WTC11 (cell line): Measurements from ENCODE around the gene COL4A2.

ENCODE experiments used
- CBFB ChIP-seq: sonication (generic); formaldehyde crosslinking; IDR thresholded peaks from 2 replicates; pipeline ENCODE4 v1.8.1; 2022; ENCODE audit warnings: mild to moderate bottlenecking, low read depth, missing genetic modification reagents
- ELF4 ChIP-seq: sonication (generic); formaldehyde crosslinking; IDR thresholded peaks from 2 replicates; pipeline ENCODE4 v1.8.1; 2022; ENCODE audit warnings: low read depth, mild to moderate bottlenecking, moderate library complexity, missing genetic modification reagents
- NR1H2 ChIP-seq: sonication (generic); formaldehyde crosslinking; IDR thresholded peaks from 2 replicates; pipeline ENCODE4 v1.9.0; 2021; ENCODE audit warnings: mild to moderate bottlenecking, moderate library complexity, missing genetic modification reagents
- ZNF263 ChIP-seq: sonication (generic); formaldehyde crosslinking; IDR thresholded peaks from 2 replicates; pipeline ENCODE4 v1.8.1; 2022; ENCODE audit warnings: low read depth, mild to moderate bottlenecking, moderate library complexity, missing genetic modification reagents
- TF ChIP-seq, protein P1 (sequence below): fragments of 200-600 bp; IDR thresholded peaks from 2 replicates; pipeline ENCODE4 v1.8.0; 2022; ENCODE audit warnings: antibody characterized with exemption
- TF ChIP-seq, protein P2 (sequence below): sonication (generic); formaldehyde crosslinking; IDR thresholded peaks from 2 replicates; pipeline ENCODE4 v1.8.0; 2023; ENCODE audit warnings: missing genetic modification reagents
- TF ChIP-seq, protein P3 (sequence below): fragments of 250-450 bp; sonication (Bioruptor Pico); IDR thresholded peaks from 2 replicates; pipeline ENCODE4 v1.9.0; 2021; ENCODE audit warnings: mild to moderate bottlenecking, borderline replicate concordance

DNA sequence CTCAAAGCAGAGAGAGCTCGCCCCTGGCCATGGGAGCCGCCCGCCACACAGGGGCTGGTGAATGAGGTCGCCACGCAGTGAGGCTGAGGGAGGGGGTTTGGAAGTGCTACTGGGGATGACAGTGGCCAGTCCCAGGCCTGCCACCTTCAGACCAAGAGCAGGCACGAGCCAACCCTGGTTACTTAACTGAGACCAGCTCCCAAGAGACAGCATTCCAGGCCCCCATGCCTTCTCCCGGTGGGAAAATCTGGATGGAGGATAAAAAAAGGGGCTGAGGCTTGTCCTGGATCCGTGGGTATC lies 211.1 kb downstream of the COL4A2 start:
- TF ChIP-seq, protein P1, sequence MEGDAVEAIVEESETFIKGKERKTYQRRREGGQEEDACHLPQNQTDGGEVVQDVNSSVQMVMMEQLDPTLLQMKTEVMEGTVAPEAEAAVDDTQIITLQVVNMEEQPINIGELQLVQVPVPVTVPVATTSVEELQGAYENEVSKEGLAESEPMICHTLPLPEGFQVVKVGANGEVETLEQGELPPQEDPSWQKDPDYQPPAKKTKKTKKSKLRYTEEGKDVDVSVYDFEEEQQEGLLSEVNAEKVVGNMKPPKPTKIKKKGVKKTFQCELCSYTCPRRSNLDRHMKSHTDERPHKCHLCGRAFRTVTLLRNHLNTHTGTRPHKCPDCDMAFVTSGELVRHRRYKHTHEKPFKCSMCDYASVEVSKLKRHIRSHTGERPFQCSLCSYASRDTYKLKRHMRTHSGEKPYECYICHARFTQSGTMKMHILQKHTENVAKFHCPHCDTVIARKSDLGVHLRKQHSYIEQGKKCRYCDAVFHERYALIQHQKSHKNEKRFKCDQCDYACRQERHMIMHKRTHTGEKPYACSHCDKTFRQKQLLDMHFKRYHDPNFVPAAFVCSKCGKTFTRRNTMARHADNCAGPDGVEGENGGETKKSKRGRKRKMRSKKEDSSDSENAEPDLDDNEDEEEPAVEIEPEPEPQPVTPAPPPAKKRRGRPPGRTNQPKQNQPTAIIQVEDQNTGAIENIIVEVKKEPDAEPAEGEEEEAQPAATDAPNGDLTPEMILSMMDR = no peak
- TF ChIP-seq, protein P2, sequence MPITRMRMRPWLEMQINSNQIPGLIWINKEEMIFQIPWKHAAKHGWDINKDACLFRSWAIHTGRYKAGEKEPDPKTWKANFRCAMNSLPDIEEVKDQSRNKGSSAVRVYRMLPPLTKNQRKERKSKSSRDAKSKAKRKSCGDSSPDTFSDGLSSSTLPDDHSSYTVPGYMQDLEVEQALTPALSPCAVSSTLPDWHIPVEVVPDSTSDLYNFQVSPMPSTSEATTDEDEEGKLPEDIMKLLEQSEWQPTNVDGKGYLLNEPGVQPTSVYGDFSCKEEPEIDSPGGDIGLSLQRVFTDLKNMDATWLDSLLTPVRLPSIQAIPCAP (CRISPR knock-in tag) = no peak
- TF ChIP-seq, protein P3, sequence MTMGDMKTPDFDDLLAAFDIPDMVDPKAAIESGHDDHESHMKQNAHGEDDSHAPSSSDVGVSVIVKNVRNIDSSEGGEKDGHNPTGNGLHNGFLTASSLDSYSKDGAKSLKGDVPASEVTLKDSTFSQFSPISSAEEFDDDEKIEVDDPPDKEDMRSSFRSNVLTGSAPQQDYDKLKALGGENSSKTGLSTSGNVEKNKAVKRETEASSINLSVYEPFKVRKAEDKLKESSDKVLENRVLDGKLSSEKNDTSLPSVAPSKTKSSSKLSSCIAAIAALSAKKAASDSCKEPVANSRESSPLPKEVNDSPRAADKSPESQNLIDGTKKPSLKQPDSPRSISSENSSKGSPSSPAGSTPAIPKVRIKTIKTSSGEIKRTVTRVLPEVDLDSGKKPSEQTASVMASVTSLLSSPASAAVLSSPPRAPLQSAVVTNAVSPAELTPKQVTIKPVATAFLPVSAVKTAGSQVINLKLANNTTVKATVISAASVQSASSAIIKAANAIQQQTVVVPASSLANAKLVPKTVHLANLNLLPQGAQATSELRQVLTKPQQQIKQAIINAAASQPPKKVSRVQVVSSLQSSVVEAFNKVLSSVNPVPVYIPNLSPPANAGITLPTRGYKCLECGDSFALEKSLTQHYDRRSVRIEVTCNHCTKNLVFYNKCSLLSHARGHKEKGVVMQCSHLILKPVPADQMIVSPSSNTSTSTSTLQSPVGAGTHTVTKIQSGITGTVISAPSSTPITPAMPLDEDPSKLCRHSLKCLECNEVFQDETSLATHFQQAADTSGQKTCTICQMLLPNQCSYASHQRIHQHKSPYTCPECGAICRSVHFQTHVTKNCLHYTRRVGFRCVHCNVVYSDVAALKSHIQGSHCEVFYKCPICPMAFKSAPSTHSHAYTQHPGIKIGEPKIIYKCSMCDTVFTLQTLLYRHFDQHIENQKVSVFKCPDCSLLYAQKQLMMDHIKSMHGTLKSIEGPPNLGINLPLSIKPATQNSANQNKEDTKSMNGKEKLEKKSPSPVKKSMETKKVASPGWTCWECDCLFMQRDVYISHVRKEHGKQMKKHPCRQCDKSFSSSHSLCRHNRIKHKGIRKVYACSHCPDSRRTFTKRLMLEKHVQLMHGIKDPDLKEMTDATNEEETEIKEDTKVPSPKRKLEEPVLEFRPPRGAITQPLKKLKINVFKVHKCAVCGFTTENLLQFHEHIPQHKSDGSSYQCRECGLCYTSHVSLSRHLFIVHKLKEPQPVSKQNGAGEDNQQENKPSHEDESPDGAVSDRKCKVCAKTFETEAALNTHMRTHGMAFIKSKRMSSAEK (CRISPR knock-in tag) = no peak
- TF ChIP-seq ELF4 (CRISPR knock-in tag) = no peak
- no peak for TF ChIP-seq ZNF263
- no peak for TF ChIP-seq CBFB (CRISPR knock-in tag)
- TF ChIP-seq NR1H2 (CRISPR knock-in tag) = no peak
